H9 (cell line): Measurements from ENCODE around the gene WNT10A. TPM values are rescaled to one million over a fixed set of nuclear protein-coding genes. Genes with fewer than 3 reads are reported as not detected.

Source experiments
- DNase-seq: peaks from one replicate; pipeline ENCODE4 v3.0.0-alpha.2; 2017
- H2AFZ ChIP-seq: one replicate; pipeline ENCODE4 v1.6.1; 2013; ENCODE audit warnings: mild to moderate bottlenecking, low read length, control low read depth, moderate library complexity
- H2AK5ac ChIP-seq: 2 replicates; pipeline ENCODE4 v1.6.1; 2013; ENCODE audit warnings: low read length, control low read depth, mixed read lengths; ENCODE audit not compliant: insufficient read length
- H2BK120ac ChIP-seq: one replicate; pipeline ENCODE4 v1.6.1; 2013; ENCODE audit warnings: low read depth, mild to moderate bottlenecking, low read length, control low read depth, inconsistent platforms; ENCODE audit not compliant: poor library complexity, severe bottlenecking
- H2BK12ac ChIP-seq: 2 replicates; pipeline ENCODE4 v1.6.1; 2013; ENCODE audit warnings: low read length, control low read depth, mixed read lengths, low read depth; ENCODE audit not compliant: insufficient read length
- H2BK15ac ChIP-seq: 2 replicates; pipeline ENCODE4 v1.6.1; 2013; ENCODE audit warnings: low read depth, low read length, control low read depth
- H2BK20ac ChIP-seq: one replicate; pipeline ENCODE4 v1.6.1; 2013; ENCODE audit warnings: low read depth, mild to moderate bottlenecking, low read length, control low read depth, inconsistent platforms; ENCODE audit not compliant: poor library complexity, severe bottlenecking
- H2BK5ac ChIP-seq: 2 replicates; pipeline ENCODE4 v1.6.1; 2013; ENCODE audit warnings: low read length, control low read depth, mixed read lengths; ENCODE audit not compliant: insufficient read length
- H3K14ac ChIP-seq: 2 replicates; pipeline ENCODE4 v1.6.1; 2013; ENCODE audit warnings: low read length, control low read depth; ENCODE audit not compliant: insufficient read depth
- H3K18ac ChIP-seq: 2 replicates; pipeline ENCODE4 v1.6.1; 2013; ENCODE audit warnings: low read depth, mild to moderate bottlenecking, mixed read lengths, low read length, control low read depth; ENCODE audit not compliant: insufficient read length
- H3K23ac ChIP-seq: 2 replicates; pipeline ENCODE4 v1.6.1; 2013; ENCODE audit warnings: low read length, control low read depth, mixed read lengths, low read depth; ENCODE audit not compliant: insufficient read length
- H3K23me2 ChIP-seq: 2 replicates; pipeline ENCODE4 v1.6.1; 2013; ENCODE audit warnings: low read depth, mild to moderate bottlenecking, mixed read lengths, low read length, control low read depth; ENCODE audit not compliant: insufficient read length, poor library complexity, severe bottlenecking
- H3K27ac ChIP-seq: 2 replicates; pipeline ENCODE4 v1.5.1; 2013; ENCODE audit warnings: low read length, control low read depth, mixed read lengths, low read depth; ENCODE audit not compliant: insufficient read length
- H3K27me3 ChIP-seq: 2 replicates; pipeline ENCODE4 v1.6.1; 2013; ENCODE audit warnings: low read length, control low read depth, inconsistent platforms; ENCODE audit not compliant: insufficient read depth
- H3K4ac ChIP-seq: 2 replicates; pipeline ENCODE4 v1.6.1; 2013; ENCODE audit warnings: low read depth, mild to moderate bottlenecking, control low read depth, inconsistent platforms, low read length, moderate library complexity
- H3K4me1 ChIP-seq: 2 replicates; pipeline ENCODE4 v1.6.1; 2013; ENCODE audit warnings: low read length, control low read depth, inconsistent platforms; ENCODE audit not compliant: insufficient read depth
- H3K4me2 ChIP-seq: 2 replicates; pipeline ENCODE4 v1.6.1; 2013; ENCODE audit warnings: low read length, control low read depth, mixed read lengths; ENCODE audit not compliant: insufficient read length, insufficient read depth
- H3K56ac ChIP-seq: 2 replicates; pipeline ENCODE4 v1.6.1; 2013; ENCODE audit warnings: low read depth, mild to moderate bottlenecking, mixed read lengths, low read length, control low read depth; ENCODE audit not compliant: insufficient read length
- H3K79me1 ChIP-seq: 2 replicates; pipeline ENCODE4 v1.6.1; 2013; ENCODE audit warnings: low read depth, mild to moderate bottlenecking, moderate library complexity, low read length, control low read depth, inconsistent platforms; ENCODE audit not compliant: insufficient read depth, poor library complexity, severe bottlenecking
- H3K79me2 ChIP-seq: 2 replicates; pipeline ENCODE4 v1.6.1; 2013; ENCODE audit warnings: low read length, control low read depth, inconsistent platforms; ENCODE audit not compliant: insufficient read depth
- H3K9ac ChIP-seq: 2 replicates; pipeline ENCODE4 v1.6.1; 2013; ENCODE audit warnings: low read length, control low read depth, mixed read lengths; ENCODE audit not compliant: insufficient read length; ENCODE audit errors: extremely low read depth
- H3K9me3 ChIP-seq: one replicate; pipeline ENCODE4 v1.6.1; 2013; ENCODE audit warnings: low read depth, low read length, inconsistent platforms; ENCODE audit not compliant: control insufficient read depth
- H3T11ph ChIP-seq: one replicate; pipeline ENCODE4 v1.6.1; 2013; ENCODE audit warnings: mild to moderate bottlenecking, low read length, control low read depth, inconsistent platforms
- H4K20me1 ChIP-seq: one replicate; pipeline ENCODE4 v1.6.1; 2013; ENCODE audit not compliant: control insufficient read depth, insufficient read length, insufficient read depth
- H4K5ac ChIP-seq: 2 replicates; pipeline ENCODE4 v1.6.1; 2013; ENCODE audit warnings: low read depth, mild to moderate bottlenecking, mixed read lengths, low read length, control low read depth; ENCODE audit not compliant: insufficient read length
- H4K8ac ChIP-seq: replicated peaks from 2 replicates; pipeline ENCODE4 v1.6.1; 2013; ENCODE audit warnings: low read length, control low read depth, mixed read lengths, low read depth; ENCODE audit not compliant: insufficient read length
- H4K91ac ChIP-seq: 2 replicates; pipeline ENCODE4 v1.6.1; 2013; ENCODE audit warnings: low read depth, mild to moderate bottlenecking, moderate library complexity, mixed read lengths, low read length, control low read depth; ENCODE audit not compliant: insufficient read length
- H3K27ac Mint-ChIP-seq, 3 experiments: 2 replicates in 2 of 3; 3 replicates in 1 of 3; pipeline ENCODE4 v1.8.0; 2020 to 2021; ENCODE audit warnings: mixed read lengths in 3 of 3, mild to moderate bottlenecking in 1 of 3, moderate library complexity in 1 of 3
- H3K27me3 Mint-ChIP-seq: 2 replicates; pipeline ENCODE4 v1.8.0; 2021; ENCODE audit warnings: low read depth, mild to moderate bottlenecking, moderate library complexity, mixed read lengths
- H3K36me3 Mint-ChIP-seq, 3 experiments: 2 replicates in 2 of 3; 3 replicates in 1 of 3; pipeline ENCODE4 v1.8.0; 2020 to 2021; ENCODE audit warnings: low read depth in 3 of 3, mixed read lengths in 3 of 3; ENCODE audit not compliant: insufficient read depth in 1 of 3
- H3K4me1 Mint-ChIP-seq, 2 experiments: 2 replicates each; pipeline ENCODE4 v1.8.0; 2020; ENCODE audit warnings: mixed read lengths in 2 of 2
- H3K4me3 Mint-ChIP-seq, 2 experiments: 2 replicates in 1 of 2; 3 replicates in 1 of 2; pipeline ENCODE4 v1.8.0; 2020 to 2021; ENCODE audit warnings: mild to moderate bottlenecking in 2 of 2, mixed read lengths in 2 of 2, moderate library complexity in 1 of 2
- H3K9me3 Mint-ChIP-seq, 2 experiments: 2 replicates in 1 of 2; 3 replicates in 1 of 2; pipeline ENCODE4 v1.8.0; 2020; ENCODE audit warnings: mild to moderate bottlenecking in 2 of 2, mixed read lengths in 2 of 2, moderate library complexity in 1 of 2
- CTCF ChIP-seq: fragments of 200-600 bp; sonication (generic); conservative IDR thresholded peaks from 3 replicates; pipeline ENCODE4 v1.8.0; 2021; ENCODE audit warnings: antibody characterized with exemption, mild to moderate bottlenecking
- WGBS: extraction: QIAGEN DNeasy Blood & Tissue Kit; methylation state at CpG from one replicate; pipeline ENCODE4 v1.1.7; 2013; ENCODE audit warnings: missing lambda C conversion rate, low lambda C conversion rate, mixed read lengths; ENCODE audit not compliant: insufficient read length; ENCODE audit errors: extremely low coverage; 5-methylcytosine and 5-hydroxymethylcytosine counted together
- total RNA-seq: library from RNA; stranded (reverse); gene quantifications from 2 replicates; pipeline ENCODE4 v1.2.1, GENCODE V29; 2021

WNT10A gene
- total RNA-seq, 1 experiment from 2014 or later: not detected

DNA sequence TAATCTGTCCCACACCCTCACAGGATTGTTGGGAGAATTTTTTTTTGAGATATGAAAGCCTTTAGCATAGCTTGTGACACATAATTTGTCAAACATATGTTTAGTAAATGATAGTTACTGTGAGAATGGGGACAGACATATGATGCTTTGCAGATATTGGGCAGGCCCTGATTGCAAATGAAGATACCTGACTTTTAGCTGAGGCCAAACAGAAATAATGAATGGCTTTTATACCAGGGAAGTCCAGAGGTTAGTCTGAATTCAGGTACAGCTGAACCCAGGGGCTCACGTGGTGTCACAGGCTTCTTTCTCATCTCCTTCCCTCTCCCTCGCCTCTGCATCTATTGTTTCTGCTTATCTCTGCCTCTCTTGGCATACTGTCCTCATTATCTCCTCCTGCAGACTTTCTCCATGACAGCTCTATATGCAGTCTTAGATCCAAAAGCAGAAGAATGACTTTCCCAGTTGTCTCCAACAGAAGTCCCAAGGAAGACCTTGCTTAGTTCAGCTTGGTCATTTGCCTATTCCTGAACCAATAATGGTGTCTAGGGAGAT is 4.9 kb upstream of the WNT10A start:
- H3K9me3 ChIP-seq: no peaks in the 10 kb centered on the region
- TF ChIP-seq CTCF: no peak

More for the DNA sequence above, 4.9 kb upstream of the WNT10A start:
- Histone ChIP-seq H3K4ac (no peak overlapping the region), H4K20me1 (no peaks in the 10 kb centered on the region), H3K79me1 (no peaks in the 10 kb centered on the region), H4K5ac (no peak overlapping the region), H2BK5ac (no peak overlapping the region), H2AK5ac (no peak overlapping the region), H3K23ac (no peak overlapping the region), H3K27me3 (peaks cover 93% of the 10 kb centered on the region), H4K8ac (no peak overlapping the region), H2AFZ (no peak overlapping the region), H3K23me2 (peaks cover 2% of the 10 kb centered on the region), H3K79me2 (no peaks in the 10 kb centered on the region), H3K14ac (no peak overlapping the region), H2BK12ac (no peak overlapping the region), H2BK15ac (no peak overlapping the region), H3K9ac (no peak overlapping the region), H2BK120ac (no peak overlapping the region), H3T11ph (no peak overlapping the region), H3K4me1 (no peaks in the 10 kb centered on the region), H3K4me2 (no peak overlapping the region), H3K27ac (no peak overlapping the region), H3K18ac (no peak overlapping the region), H4K91ac (no peak overlapping the region), H3K56ac (no peak overlapping the region), H2BK20ac (no peak overlapping the region)
- DNase-seq: no peak
- peaks cover 96% of the 10 kb centered on the region for H3K27me3 Mint-ChIP-seq
- no peak overlapping the region; a peak in 1 of 7 replicates for H3K27ac Mint-ChIP-seq
- peaks cover 2 to 3% of the 10 kb centered on the region in 2 experiments; a peak in 2 of 5 replicates for H3K9me3 Mint-ChIP-seq
- H3K4me1 Mint-ChIP-seq: peaks cover 26 to 40% of the 10 kb centered on the region in 2 experiments
- no peak overlapping the region for H3K4me3 Mint-ChIP-seq
- WGBS: no CpG with 5 or more reads among the region's 2 CpGs
- no peaks in the 10 kb centered on the region; a peak in 2 of 7 replicates for H3K36me3 Mint-ChIP-seq
